A549 (cell line): ENCODE results near the gene ADORA3. TPM values are rescaled to one million over a fixed set of nuclear protein-coding genes. Genes with fewer than 3 reads are reported as not detected.
"Not testable (repeated sequence)": the region's sequence is repeated elsewhere in the genome, so short reads cannot be mapped to it uniquely, and the experiment has no call there.

Source experiments
- ATAC-seq, 2 experiments: fragments of 200-7000 bp in 1 of 2; fragments of >200 bp in 1 of 2; cut with Nextera tagmentation in 1 of 2; cut with Tn5 transposase in 1 of 2; 3 replicates each; pipeline versions ENCODE4 v1.8.0 to v1.9.1; 2018 to 2020; ENCODE audit warnings: mild to moderate bottlenecking in 1 of 2, moderate library complexity in 1 of 2
- CTCF ChIA-PET: fragments of 300-600 bp; sonication (Branson Sonifier 250); formaldehyde crosslinking; extraction: SDS; loops from one replicate; lab custom pipeline; 2021; ENCODE audit warnings: antibody characterized with exemption, inconsistent platforms; lab: Yijun Ruan, JAX
- POLR2A ChIA-PET: fragments of 350-600 bp; formaldehyde crosslinking; extraction: SDS; loops from one replicate; lab custom pipeline; 2021; ENCODE audit warnings: antibody characterized with exemption, inconsistent platforms; lab: Yijun Ruan, JAX
- DNase-seq, 2 experiments: peaks; one replicate each; pipeline versions ENCODE4 v3.0.0 to v3.0.0-alpha.2; 2011 to 2016; ENCODE audit warnings: low read depth in 1 of 2, low spot score in 1 of 2
- FAIRE-seq: peaks from 2 replicates; lab custom pipeline; 2011; peaks lifted over from hg19 to GRCh38; lab: Jason Lieb, UNC
- H3K27ac ChIP-seq, 2 experiments: fragments of >200 bp; sonication (Bioruptor Twin); formaldehyde crosslinking; 3 replicates each; pipeline ENCODE4 v1.5.1; 2016 to 2017
- H3K4me1 ChIP-seq: fragments of >200 bp; sonication (Bioruptor Twin); formaldehyde crosslinking; 3 replicates; pipeline ENCODE4 v1.6.1; 2016
- H3K4me2 ChIP-seq: fragments of >200 bp; sonication (Bioruptor Twin); formaldehyde crosslinking; 3 replicates; pipeline ENCODE4 v1.6.1; 2016
- H3K4me3 ChIP-seq: fragments of >200 bp; sonication (Bioruptor Twin); formaldehyde crosslinking; 3 replicates; pipeline ENCODE4 v1.5.1; 2016
- H3K9me3 ChIP-seq: fragments of >200 bp; sonication (Bioruptor Twin); formaldehyde crosslinking; 3 replicates; pipeline ENCODE4 v1.6.1; 2016
- EHF ChIP-seq: fragments of 250-450 bp; sonication (Bioruptor Pico); IDR thresholded peaks from 2 replicates; pipeline ENCODE4 v1.5.0; 2020; ENCODE audit warnings: mild to moderate bottlenecking
- EHMT2 ChIP-seq: fragments of 200-600 bp; sonication (generic); IDR thresholded peaks from 2 replicates; pipeline ENCODE4 v1.6.1; 2016; ENCODE audit warnings: antibody characterized with exemption, low read depth, mild to moderate bottlenecking, moderate library complexity
- ESRRA ChIP-seq: fragments of 150-350 bp; IDR thresholded peaks from 2 replicates; pipeline ENCODE4 v1.6.1; 2014; ENCODE audit warnings: mild to moderate bottlenecking, low read length, borderline replicate concordance
- FOSB ChIP-seq: fragments of 250-450 bp; sonication (Bioruptor Pico); IDR thresholded peaks from 2 replicates; pipeline ENCODE4 v1.5.0; 2020; ENCODE audit warnings: mild to moderate bottlenecking, moderate library complexity
- FOSL2 ChIP-seq, 2 experiments: fragments of 450-650 bp in 1 of 2; fragments of >200 bp in 1 of 2; sonication (Bioruptor Twin) in 1 of 2; formaldehyde crosslinking; IDR thresholded peaks; 2 replicates each; pipeline versions ENCODE4 v1.5.0 to v1.6.1; 2016 to 2020; ENCODE audit warnings: mild to moderate bottlenecking in 1 of 2, moderate library complexity in 1 of 2
- HDAC2 ChIP-seq: fragments of 200-600 bp; sonication (generic); IDR thresholded peaks from 2 replicates; pipeline ENCODE4 v1.6.1; 2016
- HEYL ChIP-seq: fragments of 250-450 bp; sonication (Bioruptor Pico); IDR thresholded peaks from 2 replicates; pipeline ENCODE4 v1.8.0; 2021; ENCODE audit warnings: mild to moderate bottlenecking, moderate library complexity
- MAZ ChIP-seq: fragments of 150-350 bp; IDR thresholded peaks from 2 replicates; pipeline ENCODE4 v1.6.1; 2014; ENCODE audit warnings: antibody characterized with exemption, low read depth, low read length, borderline replicate concordance
- POLR2A ChIP-seq: IDR thresholded peaks from 2 replicates; pipeline ENCODE4 v1.6.1; 2012; ENCODE audit warnings: mild to moderate bottlenecking, low read length
- RFX5 ChIP-seq: fragments of 450-650 bp; IDR thresholded peaks from 2 replicates; pipeline ENCODE4 v1.7.1; 2014; ENCODE audit warnings: antibody characterized with exemption, mild to moderate bottlenecking, moderate library complexity
- SMC3 ChIP-seq: fragments of >200 bp; sonication (Bioruptor Twin); formaldehyde crosslinking; IDR thresholded peaks from 3 replicates; pipeline ENCODE4 v1.6.1; 2018; ENCODE audit warnings: inconsistent platforms
- ZSCAN20 ChIP-seq: fragments of 250-450 bp; sonication (Bioruptor Pico); IDR thresholded peaks from 2 replicates; pipeline ENCODE4 v1.8.0; 2022; ENCODE audit warnings: mild to moderate bottlenecking, moderate library complexity
- WGBS: methylation state at CpG from one replicate; pipeline ENCODE4 v1.1.6; 2017; ENCODE audit errors: missing lambda C conversion rate; 5-methylcytosine and 5-hydroxymethylcytosine counted together
- polyA plus RNA-seq, 4 experiments: library from polyadenylated mRNA; depleted of rRNA in 3 of 4; stranded (reverse); fragments of >200 nt; fragmentation: RNase III in 1 of 4; extraction: RNeasy Plus Mini Kit Qiagen cat#74134 plus additional on column Dnase treatment in 1 of 4; gene quantifications; 2 replicates in 3 of 4; 3 replicates in 1 of 4; pipeline ENCODE4 v1.2.3, GENCODE V29; 2011 to 2017
- TF ChIP-seq, protein P1 (sequence below): IDR thresholded peaks from 2 replicates; pipeline ENCODE4 v1.6.1; 2012; ENCODE audit warnings: low read depth, borderline replicate concordance
- TF ChIP-seq, protein P2 (sequence below): fragments of >200 bp; sonication (Bioruptor Twin); formaldehyde crosslinking; IDR thresholded peaks from 3 replicates; pipeline ENCODE4 v1.5.1; 2016
- TF ChIP-seq, protein P3 (sequence below): fragments of 250-450 bp; sonication (Bioruptor Pico); IDR thresholded peaks from 2 replicates; pipeline ENCODE4 v1.5.0; 2021; ENCODE audit warnings: mild to moderate bottlenecking, moderate library complexity, borderline replicate concordance
- TF ChIP-seq, protein P4 (sequence below): fragments of 450-650 bp; IDR thresholded peaks from 2 replicates; pipeline ENCODE4 v1.6.1; 2014; ENCODE audit warnings: antibody characterized with exemption

Gene ADORA3
- polyA plus RNA-seq, 2 of the 4 experiments (the other 2 are of a cell fraction) = not detected

DNA sequence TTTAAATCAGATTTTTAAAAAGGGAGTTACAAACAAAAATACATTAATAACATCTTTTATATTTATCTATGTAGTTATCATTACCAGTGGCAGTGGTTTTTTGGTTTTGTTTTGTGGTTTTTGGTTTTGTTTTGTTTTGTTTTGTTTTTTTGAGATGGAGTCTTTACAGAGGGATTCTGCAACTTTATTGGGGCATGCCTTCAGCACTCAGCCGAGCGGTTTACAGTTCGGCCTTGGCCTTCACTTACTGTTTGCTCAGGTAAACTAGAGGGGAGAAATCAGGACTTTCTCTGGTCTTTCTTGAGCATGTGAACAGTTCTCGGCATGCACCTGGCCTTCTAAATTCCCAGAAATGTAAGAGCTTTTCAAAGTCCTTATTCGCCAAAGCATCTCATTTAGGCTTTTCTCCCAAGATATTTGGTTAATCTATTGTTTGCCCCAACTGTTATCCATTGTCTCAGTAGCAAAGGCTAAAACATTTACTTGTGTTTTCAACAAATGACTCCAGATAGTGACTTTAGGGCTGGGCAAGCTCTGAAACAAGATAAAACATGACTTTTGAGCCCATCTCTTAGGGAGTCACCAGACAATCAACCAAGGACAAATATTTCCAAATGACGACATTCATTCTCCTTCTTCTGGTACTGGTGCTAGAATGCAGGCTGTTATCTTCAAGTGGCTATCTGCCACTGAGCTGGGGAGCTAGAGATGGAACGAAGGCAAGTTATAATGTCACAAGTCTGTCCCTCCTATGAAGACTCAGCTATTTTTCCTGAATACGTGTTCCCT is 48.4 kb upstream of the ADORA3 start:
- Histone ChIP-seq H3K9me3 (no peaks in the 10 kb centered on the region), H3K4me1 (peaks cover 2% of the 10 kb centered on the region; the same call in 1 of the 3 replicates), H3K4me3 (no peak overlapping the region), H3K27ac (no peak overlapping the region), H3K4me2 (no peak overlapping the region)
- TF ChIP-seq ESRRA = no peak
- no peak for TF ChIP-seq ZSCAN20
- TF ChIP-seq, protein P1, sequence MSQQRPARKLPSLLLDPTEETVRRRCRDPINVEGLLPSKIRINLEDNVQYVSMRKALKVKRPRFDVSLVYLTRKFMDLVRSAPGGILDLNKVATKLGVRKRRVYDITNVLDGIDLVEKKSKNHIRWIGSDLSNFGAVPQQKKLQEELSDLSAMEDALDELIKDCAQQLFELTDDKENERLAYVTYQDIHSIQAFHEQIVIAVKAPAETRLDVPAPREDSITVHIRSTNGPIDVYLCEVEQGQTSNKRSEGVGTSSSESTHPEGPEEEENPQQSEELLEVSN = no peak
- TF ChIP-seq, protein P2, sequence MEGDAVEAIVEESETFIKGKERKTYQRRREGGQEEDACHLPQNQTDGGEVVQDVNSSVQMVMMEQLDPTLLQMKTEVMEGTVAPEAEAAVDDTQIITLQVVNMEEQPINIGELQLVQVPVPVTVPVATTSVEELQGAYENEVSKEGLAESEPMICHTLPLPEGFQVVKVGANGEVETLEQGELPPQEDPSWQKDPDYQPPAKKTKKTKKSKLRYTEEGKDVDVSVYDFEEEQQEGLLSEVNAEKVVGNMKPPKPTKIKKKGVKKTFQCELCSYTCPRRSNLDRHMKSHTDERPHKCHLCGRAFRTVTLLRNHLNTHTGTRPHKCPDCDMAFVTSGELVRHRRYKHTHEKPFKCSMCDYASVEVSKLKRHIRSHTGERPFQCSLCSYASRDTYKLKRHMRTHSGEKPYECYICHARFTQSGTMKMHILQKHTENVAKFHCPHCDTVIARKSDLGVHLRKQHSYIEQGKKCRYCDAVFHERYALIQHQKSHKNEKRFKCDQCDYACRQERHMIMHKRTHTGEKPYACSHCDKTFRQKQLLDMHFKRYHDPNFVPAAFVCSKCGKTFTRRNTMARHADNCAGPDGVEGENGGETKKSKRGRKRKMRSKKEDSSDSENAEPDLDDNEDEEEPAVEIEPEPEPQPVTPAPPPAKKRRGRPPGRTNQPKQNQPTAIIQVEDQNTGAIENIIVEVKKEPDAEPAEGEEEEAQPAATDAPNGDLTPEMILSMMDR = no peak
- no peak for TF ChIP-seq HEYL
- TF ChIP-seq EHF = no peak
- TF ChIP-seq EHMT2 = no peak
- TF ChIP-seq RFX5 = no peak
- no peak for TF ChIP-seq FOSL2 (IDR thresholded peaks at IDR 0.05)
- no peak for TF ChIP-seq FOSL2 (CRISPR knock-in tag; IDR thresholded peaks at IDR 0.05)
- POLR2A ChIA-PET = no interaction called here
- DNase-seq (no peak), ATAC-seq (no peak), FAIRE-seq (no peak)
- WGBS = 81% methylated on average over 8 of the region's 8 CpGs
- CTCF ChIA-PET = interaction anchor here (0.6 to 1.0 kb wide), 2 partner anchors 44 to 157 kb away, joined by 3 to 5 read pairs; no protein-coding TSS in a partner anchor

DNA sequence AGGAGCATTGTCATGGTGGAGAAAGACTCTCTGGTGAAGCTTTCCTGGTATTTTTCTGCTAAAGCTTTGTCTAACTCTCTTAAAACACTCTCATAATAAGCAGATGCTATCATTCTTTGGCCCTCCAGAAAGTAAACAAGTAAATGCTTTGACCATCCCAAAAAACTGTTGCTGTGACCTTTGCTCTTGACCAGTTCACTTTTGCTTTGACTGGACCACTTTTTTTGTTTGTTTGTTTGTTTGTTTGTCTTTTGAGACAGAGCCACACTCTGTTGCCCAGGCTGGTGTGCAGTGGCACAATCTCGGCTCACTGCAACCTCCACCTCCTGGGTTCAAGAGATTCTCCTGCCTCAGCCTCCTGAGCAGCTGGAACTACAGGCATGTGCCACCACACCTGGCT is 44.4 kb upstream of the ADORA3 start:
- WGBS = 33% methylated on average over 1 of the region's 1 CpG
- CTCF ChIA-PET, H3K4me2 ChIP-seq, H3K4me3 ChIP-seq, H3K27ac ChIP-seq, H3K9me3 ChIP-seq, DNase-seq, POLR2A ChIA-PET, H3K4me1 ChIP-seq, FAIRE-seq, ATAC-seq: not testable (repeated sequence)

DNA sequence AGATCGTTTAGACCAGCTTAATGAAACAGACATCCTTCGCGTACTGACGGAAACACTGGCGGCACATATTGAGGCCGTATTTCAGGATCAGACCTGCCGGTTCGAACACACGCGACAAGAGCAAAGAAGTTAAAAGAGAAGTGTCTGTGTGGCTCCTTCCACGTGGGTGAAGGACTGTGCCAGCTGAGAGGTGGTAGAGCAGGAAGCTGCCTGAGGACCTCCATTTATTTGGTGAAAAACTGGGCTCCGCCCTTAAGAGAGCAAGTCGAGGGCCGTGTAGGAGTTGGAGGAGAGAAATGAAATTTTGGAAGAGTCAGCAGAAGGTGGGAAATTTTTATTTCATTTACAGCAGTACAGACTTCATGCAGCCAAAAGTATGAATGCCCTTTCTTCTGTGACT is 38.8 kb upstream of the ADORA3 start:
- no peak for ATAC-seq
- peaks cover 17% of the 10 kb centered on the region; the same call in 2 of the 3 replicates for H3K4me1 ChIP-seq
- no peaks in the 10 kb centered on the region for H3K9me3 ChIP-seq
- POLR2A ChIA-PET = interaction anchor here (0.6 to 1.3 kb wide), 2 partner anchors 37 to 197 kb away, joined by 3 read pairs; partner anchors contain the start of gene INKA2
- H3K4me3 ChIP-seq = no peak overlapping the region
- WGBS = 75% methylated on average over 14 of the region's 14 CpGs
- DNase-seq = no peak
- FAIRE-seq = no peak
- 0 out of 3 replicates have a peak overlapping the region, but pooled peaks have one; percentile 48 for H3K4me2 ChIP-seq
- peak overlapping the region in 1 of 2 experiments; percentile 54; a peak in 1 of 6 replicates for H3K27ac ChIP-seq
- CTCF ChIA-PET = no interaction called here
- TF ChIP-seq MAZ (no peak), HDAC2 (no peak), SMC3 (no peak), POLR2A (no peak), ZSCAN20 (no peak), FOSB (CRISPR knock-in tag) (no peak)
- TF ChIP-seq, protein P3, sequence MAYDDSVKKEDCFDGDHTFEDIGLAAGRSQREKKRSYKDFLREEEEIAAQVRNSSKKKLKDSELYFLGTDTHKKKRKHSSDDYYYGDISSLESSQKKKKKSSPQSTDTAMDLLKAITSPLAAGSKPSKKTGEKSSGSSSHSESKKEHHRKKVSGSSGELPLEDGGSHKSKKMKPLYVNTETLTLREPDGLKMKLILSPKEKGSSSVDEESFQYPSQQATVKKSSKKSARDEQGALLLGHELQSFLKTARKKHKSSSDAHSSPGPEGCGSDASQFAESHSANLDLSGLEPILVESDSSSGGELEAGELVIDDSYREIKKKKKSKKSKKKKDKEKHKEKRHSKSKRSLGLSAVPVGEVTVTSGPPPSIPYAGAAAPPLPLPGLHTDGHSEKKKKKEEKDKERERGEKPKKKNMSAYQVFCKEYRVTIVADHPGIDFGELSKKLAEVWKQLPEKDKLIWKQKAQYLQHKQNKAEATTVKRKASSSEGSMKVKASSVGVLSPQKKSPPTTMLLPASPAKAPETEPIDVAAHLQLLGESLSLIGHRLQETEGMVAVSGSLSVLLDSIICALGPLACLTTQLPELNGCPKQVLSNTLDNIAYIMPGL = no peak
- TF ChIP-seq, protein P4, sequence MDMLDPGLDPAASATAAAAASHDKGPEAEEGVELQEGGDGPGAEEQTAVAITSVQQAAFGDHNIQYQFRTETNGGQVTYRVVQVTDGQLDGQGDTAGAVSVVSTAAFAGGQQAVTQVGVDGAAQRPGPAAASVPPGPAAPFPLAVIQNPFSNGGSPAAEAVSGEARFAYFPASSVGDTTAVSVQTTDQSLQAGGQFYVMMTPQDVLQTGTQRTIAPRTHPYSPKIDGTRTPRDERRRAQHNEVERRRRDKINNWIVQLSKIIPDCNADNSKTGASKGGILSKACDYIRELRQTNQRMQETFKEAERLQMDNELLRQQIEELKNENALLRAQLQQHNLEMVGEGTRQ = no peak
